HepG2 (cell line): ENCODE measurements around the gene COPZ2. TPM values are rescaled to one million over a fixed set of nuclear protein-coding genes. Genes with fewer than 3 reads are reported as not detected.

Source experiments
- ATAC-seq: fragments of 200-7000 bp; cut with Tn5 transposase; 3 replicates; pipeline ENCODE4 v1.9.1; 2020; ENCODE audit warnings: mild to moderate bottlenecking, moderate library complexity
- BruUV-seq: library from RNA; stranded (reverse); fragments of 400-500 nt; replicated peaks from 2 replicates; lab custom pipeline; 2021; lab: Mats Ljungman, UMichigan
- CTCF ChIA-PET: fragments of 300-600 bp; formaldehyde crosslinking; extraction: SDS; loops from one replicate; lab custom pipeline; 2021; ENCODE audit warnings: low total read pairs, inconsistent platforms, low intra/inter-chr PET ratio; lab: Yijun Ruan, JAX
- POLR2A ChIA-PET: fragments of 350-600 bp; sonication (Branson Sonifier 250); formaldehyde crosslinking; loops from one replicate; lab custom pipeline; 2020; ENCODE audit warnings: antibody characterized with exemption, inconsistent platforms; lab: Yijun Ruan, JAX
- DNase-seq: peaks from one replicate; pipeline ENCODE4 v3.0.0-alpha.2; 2015; ENCODE audit warnings: low spot score
- FAIRE-seq: peaks from 3 replicates; lab custom pipeline; 2011; peaks lifted over from hg19 to GRCh38; lab: Jason Lieb, UNC
- H2AFZ ChIP-seq: one replicate; pipeline ENCODE4 v1.6.1; 2011; ENCODE audit warnings: low read length, inconsistent platforms
- H3K27ac ChIP-seq: fragments of 300-600 bp; 3 replicates; pipeline ENCODE4 v1.8.0; 2011; ENCODE audit warnings: mixed run types, mild to moderate bottlenecking, mixed read lengths, low read length, inconsistent platforms; ENCODE audit not compliant: insufficient read depth; ENCODE audit errors: extremely low read length
- H3K27me3 ChIP-seq, 2 experiments: fragments of 200-600 bp in 1 of 2; 2 replicates in 1 of 2; 3 replicates in 1 of 2; pipeline versions ENCODE4 v1.6.0 to v1.8.0; 2011; ENCODE audit warnings: low read length in 2 of 2, mild to moderate bottlenecking in 2 of 2, moderate library complexity in 2 of 2, inconsistent platforms in 1 of 2; ENCODE audit not compliant: insufficient read depth in 2 of 2, control insufficient read depth in 1 of 2
- H3K36me3 ChIP-seq, 2 experiments: fragments of 200-600 bp in 1 of 2; replicated peaks in 1 of 2; 2 replicates in 1 of 2; 3 replicates in 1 of 2; pipeline versions ENCODE4 v1.5.1 to v1.8.0; 2011; ENCODE audit warnings: low read length in 2 of 2, inconsistent platforms in 1 of 2; ENCODE audit not compliant: insufficient read depth in 2 of 2, control insufficient read depth in 1 of 2
- H3K4me1 ChIP-seq: 2 replicates; pipeline ENCODE4 v1.5.1; 2012; ENCODE audit warnings: low read length, inconsistent platforms; ENCODE audit not compliant: insufficient read depth
- H3K4me2 ChIP-seq: 2 replicates; pipeline ENCODE4 v1.6.0; 2011; ENCODE audit warnings: low read depth, low read length, inconsistent platforms
- H3K4me3 ChIP-seq, 3 experiments: fragments of 200-600 bp in 1 of 3; sonication (generic), shearing (Covaris generic) in 1 of 3; replicated peaks in 1 of 3; 2 replicates each; pipeline ENCODE4 v1.5.1; 2011 to 2016; ENCODE audit warnings: low read length in 3 of 3, inconsistent platforms in 2 of 3, low read depth in 2 of 3, mild to moderate bottlenecking in 2 of 3, control low read depth in 1 of 3, mixed read lengths in 1 of 3; ENCODE audit not compliant: insufficient read depth in 1 of 3
- H3K79me2 ChIP-seq: one replicate; pipeline ENCODE4 v1.6.1; 2011; ENCODE audit warnings: low read length, inconsistent platforms; ENCODE audit not compliant: insufficient read depth
- H3K9ac ChIP-seq: 2 replicates; pipeline ENCODE4 v1.6.0; 2011; ENCODE audit warnings: mild to moderate bottlenecking, low read depth, low read length, inconsistent platforms; ENCODE audit not compliant: insufficient read depth
- H3K9me3 ChIP-seq: 2 replicates; pipeline ENCODE4 v1.5.1; 2012; ENCODE audit warnings: mild to moderate bottlenecking, low read length
- H4K20me1 ChIP-seq: 2 replicates; pipeline ENCODE4 v1.6.0; 2011; ENCODE audit warnings: inconsistent platforms, mild to moderate bottlenecking, low read length, moderate library complexity; ENCODE audit not compliant: insufficient read depth
- BHLHE40 ChIP-seq: IDR thresholded peaks from 2 replicates; pipeline ENCODE4 v1.6.1; 2011; ENCODE audit warnings: low read length, improper control_type of control experiment
- CBX1 ChIP-seq: IDR thresholded peaks from one replicate; pipeline ENCODE4 v1.6.1; 2016; ENCODE audit warnings: antibody characterized with exemption, low read depth
- MXD4 ChIP-seq: IDR thresholded peaks from 2 replicates; pipeline ENCODE4 v1.6.1; 2016; ENCODE audit warnings: mild to moderate bottlenecking, missing biosample characterization, missing genetic modification reagents
- MXI1 ChIP-seq: IDR thresholded peaks from 3 replicates; pipeline ENCODE4 v1.6.1; 2012; ENCODE audit warnings: low read depth, low read length, inconsistent platforms, borderline replicate concordance
- POGZ ChIP-seq: sonication (generic); formaldehyde crosslinking; IDR thresholded peaks from 2 replicates; pipeline ENCODE4 v1.4.0; 2020; ENCODE audit warnings: mild to moderate bottlenecking, missing genetic modification reagents
- SPEN ChIP-seq: sonication (generic); formaldehyde crosslinking; IDR thresholded peaks from 2 replicates; pipeline ENCODE4 v1.5.1; 2020; ENCODE audit warnings: low read depth, mild to moderate bottlenecking, missing genetic modification reagents
- TEF ChIP-seq: sonication (generic); formaldehyde crosslinking; IDR thresholded peaks from 2 replicates; pipeline ENCODE4 v1.5.0; 2020; ENCODE audit warnings: missing genetic modification reagents
- THAP8 ChIP-seq: sonication (generic); formaldehyde crosslinking; IDR thresholded peaks from 2 replicates; pipeline ENCODE4 v1.5.1; 2020; ENCODE audit warnings: missing genetic modification reagents, mild to moderate bottlenecking, borderline replicate concordance
- TMF1 ChIP-seq: sonication (generic); formaldehyde crosslinking; IDR thresholded peaks from 2 replicates; pipeline ENCODE4 v1.8.1; 2022; ENCODE audit warnings: low read depth, missing genetic modification reagents
- ZBTB44 ChIP-seq: sonication (generic); formaldehyde crosslinking; IDR thresholded peaks from 2 replicates; pipeline ENCODE4 v1.4.0; 2020; ENCODE audit warnings: missing genetic modification reagents
- ZNF605 ChIP-seq: sonication (generic); formaldehyde crosslinking; IDR thresholded peaks from 2 replicates; pipeline ENCODE4 v1.8.0; 2022; ENCODE audit warnings: mild to moderate bottlenecking, missing genetic modification reagents
- ZNF615 ChIP-seq: sonication (generic); formaldehyde crosslinking; IDR thresholded peaks from 2 replicates; pipeline ENCODE4 v1.5.0; 2020; ENCODE audit warnings: mild to moderate bottlenecking, missing genetic modification reagents, borderline replicate concordance
- ZNF687 ChIP-seq: sonication (generic); formaldehyde crosslinking; IDR thresholded peaks from 2 replicates; pipeline ENCODE4 v1.5.1; 2020; ENCODE audit warnings: mild to moderate bottlenecking, missing genetic modification reagents, moderate library complexity
- ZNF737 ChIP-seq: sonication (generic); formaldehyde crosslinking; IDR thresholded peaks from 2 replicates; pipeline ENCODE4 v1.5.0; 2020; ENCODE audit warnings: missing genetic modification reagents, mild to moderate bottlenecking, borderline replicate concordance
- ZNF768 ChIP-seq: sonication (generic); formaldehyde crosslinking; IDR thresholded peaks from 2 replicates; pipeline ENCODE4 v1.4.0; 2020; ENCODE audit warnings: missing genetic modification reagents
- WGBS: methylation state at CpG from one replicate; pipeline ENCODE4 v1.1.6; 2017; ENCODE audit warnings: low lambda C conversion rate; 5-methylcytosine and 5-hydroxymethylcytosine counted together
- in situ Hi-C: cut with HindIII; loops from 2 replicates; pipeline ENCODE4 v1.10.0; 2017; ENCODE audit warnings: low pct_unique_long_range_greater_than_20kb; ENCODE audit not compliant: extremely low pct_ligation_motif_present
- intact Hi-C: fragments of 100-400 bp; cut with micrococcal nuclease; formaldehyde crosslinking; loops from one replicate; pipeline ENCODE4 v1.10.0; 2022; ENCODE audit not compliant: unreplicated experiment
- polyA plus RNA-seq, 8 experiments: library from polyadenylated mRNA; depleted of rRNA in 3 of 8; stranded (reverse) in 7 of 8; unstranded in 1 of 8; fragments of >200 nt; fragmentation: Illumina TruSeq in 4 of 8; extraction: Trizol in 4 of 8; gene quantifications; 2 replicates each; pipeline versions ENCODE4 v1.2.1 to v1.2.3, GENCODE V29; 2011 to 2016; ENCODE audit warnings: low read depth in 4 of 8, missing spikeins in 1 of 8, mixed read lengths in 1 of 8; ENCODE audit not compliant: insufficient read depth in 1 of 8
- total RNA-seq, 5 experiments: library from RNA; depleted of rRNA; stranded (reverse); fragments of >200 nt; fragmentation: Illumina TruSeq; extraction: Trizol; gene quantifications; 2 replicates each; pipeline ENCODE4 v1.2.3, GENCODE V29; 2016; ENCODE audit warnings: low read depth in 1 of 5

COPZ2 gene
- total and polyA plus RNA-seq, 2 of the 13 experiments (the other 11 are each of a cell fraction or from before 2014, with no cell fraction given): 0.61 to 1.5 TPM

- TF ChIP-seq ZNF687 (CRISPR knock-in tag): peak; percentile 27; the same call in 1 of the 2 replicates
Measured at GRCh38 chr17:47990962-47991731, 46.5 kb downstream of the COPZ2 start (continued).

- no peak for ATAC-seq
- Histone ChIP-seq H3K79me2 (no peaks in the 10 kb centered on the region), H2AFZ (no peak overlapping the region), H3K4me3 (no peak overlapping the region), H3K27ac (no peak overlapping the region), H3K27me3 (peaks cover 0 to 32% of the 10 kb centered on the region in 2 experiments; a peak in 2 of 5 replicates), H3K4me1 (peaks cover 31% of the 10 kb centered on the region), H3K9ac (no peak overlapping the region), H3K36me3 (no peaks in the 10 kb centered on the region), H3K9me3 (no peaks in the 10 kb centered on the region), H3K4me2 (no peak overlapping the region), H4K20me1 (no peaks in the 10 kb centered on the region)
- ChIA-PET CTCF (no interaction called here), POLR2A (no interaction called here)
- FAIRE-seq: no peak
- in situ Hi-C loops (no loop called here), intact Hi-C loops (no loop called here)
- no peak for TF ChIP-seq ZBTB44 (CRISPR knock-in tag)
- no peak for TF ChIP-seq POGZ (CRISPR knock-in tag)
- TF ChIP-seq MXD4 (CRISPR knock-in tag): no peak
- TF ChIP-seq SPEN (CRISPR knock-in tag): no peak
- TF ChIP-seq ZNF615 (CRISPR knock-in tag): no peak
- no peak for TF ChIP-seq THAP8 (CRISPR knock-in tag)
- no peak for TF ChIP-seq TMF1 (CRISPR knock-in tag)
- TF ChIP-seq MXI1: no peak
- no peak for TF ChIP-seq ZNF768 (CRISPR knock-in tag)
- no peak for TF ChIP-seq TEF (CRISPR knock-in tag)
- no peak for TF ChIP-seq ZNF737
- no peak for TF ChIP-seq ZNF605 (CRISPR knock-in tag)
- no peak for TF ChIP-seq BHLHE40
- no peak for TF ChIP-seq CBX1
- BruUV-seq: no TSS peak
- DNase-seq: no peak
- 14% methylated on average over 1 of the region's 1 CpG for WGBS
Measured at GRCh38 chr17:47989700-47990099, 47.9 kb downstream of the COPZ2 start.
